Loucy (cell line): ENCODE results near the gene ZBTB21.

Experiments used
- H2AFZ ChIP-seq: fragments of 200-600 bp; sonication (generic); 2 replicates; pipeline ENCODE4 v1.6.0; 2016; ENCODE audit warnings: antibody characterized with exemption, mild to moderate bottlenecking, low read length, moderate library complexity
- H3F3A ChIP-seq: fragments of 200-600 bp; 2 replicates; pipeline ENCODE4 v1.6.0; 2016; ENCODE audit warnings: antibody characterized with exemption, low read depth, mild to moderate bottlenecking
- H3K27me3 ChIP-seq: fragments of 200-600 bp; sonication (generic); 2 replicates; pipeline ENCODE4 v1.6.1; 2014; ENCODE audit warnings: low read length, mild to moderate bottlenecking; ENCODE audit not compliant: insufficient read depth, poor library complexity, severe bottlenecking
- H3K36me3 ChIP-seq: fragments of 200-600 bp; sonication (generic); 2 replicates; pipeline ENCODE4 v1.6.1; 2016; ENCODE audit warnings: low read length; ENCODE audit not compliant: insufficient read depth
- H3K4me1 ChIP-seq: fragments of 200-600 bp; sonication (generic); 2 replicates; pipeline ENCODE4 v1.5.1; 2014; ENCODE audit warnings: low read length, mild to moderate bottlenecking; ENCODE audit not compliant: insufficient read depth, poor library complexity, severe bottlenecking
- H3K4me2 ChIP-seq: fragments of 200-600 bp; sonication (generic); 2 replicates; pipeline ENCODE4 v1.6.0; 2014; ENCODE audit warnings: antibody characterized with exemption, low read length, low read depth, mild to moderate bottlenecking; ENCODE audit not compliant: poor library complexity, severe bottlenecking
- H3K4me3 ChIP-seq: fragments of 200-600 bp; sonication (generic); 2 replicates; pipeline ENCODE4 v1.5.1; 2014; ENCODE audit warnings: low read length, mild to moderate bottlenecking, mixed read lengths; ENCODE audit not compliant: poor library complexity, severe bottlenecking
- H3K79me2 ChIP-seq: fragments of 200-600 bp; sonication (generic); 2 replicates; pipeline ENCODE4 v1.6.1; 2014; ENCODE audit warnings: low read length; ENCODE audit not compliant: insufficient read depth
- H3K9ac ChIP-seq: fragments of 200-600 bp; sonication (generic); 2 replicates; pipeline ENCODE4 v1.6.0; 2014; ENCODE audit warnings: mild to moderate bottlenecking, low read depth, low read length, moderate library complexity; ENCODE audit not compliant: poor library complexity, severe bottlenecking
- H3K9me2 ChIP-seq: fragments of 200-600 bp; sonication (generic); replicated peaks from 2 replicates; pipeline ENCODE4 v1.6.1; 2016; ENCODE audit warnings: low read depth, low read length, mixed read lengths
- H3K9me3 ChIP-seq: fragments of 200-600 bp; sonication (generic); 2 replicates; pipeline ENCODE4 v1.6.1; 2014; ENCODE audit warnings: mild to moderate bottlenecking, antibody characterized with exemption, low read length, low read depth; ENCODE audit not compliant: insufficient read depth
- H4K20me1 ChIP-seq: fragments of 200-600 bp; sonication (generic); 2 replicates; pipeline ENCODE4 v1.6.0; 2014; ENCODE audit warnings: antibody characterized with exemption, low read length, mild to moderate bottlenecking; ENCODE audit not compliant: insufficient read depth, poor library complexity, severe bottlenecking
- EZH2phosphoT487 ChIP-seq: fragments of 200-600 bp; IDR thresholded peaks from 2 replicates; pipeline ENCODE4 v1.6.1; 2018; ENCODE audit warnings: antibody characterized with exemption, mild to moderate bottlenecking, moderate library complexity, borderline replicate concordance
- TF ChIP-seq, protein P1 (sequence below): fragments of 200-600 bp; sonication (generic); conservative IDR thresholded peaks from 2 replicates; pipeline ENCODE4 v1.5.1; 2014; ENCODE audit warnings: mild to moderate bottlenecking, antibody characterized with exemption, low read length

The ZBTB21 gene

DNA sequence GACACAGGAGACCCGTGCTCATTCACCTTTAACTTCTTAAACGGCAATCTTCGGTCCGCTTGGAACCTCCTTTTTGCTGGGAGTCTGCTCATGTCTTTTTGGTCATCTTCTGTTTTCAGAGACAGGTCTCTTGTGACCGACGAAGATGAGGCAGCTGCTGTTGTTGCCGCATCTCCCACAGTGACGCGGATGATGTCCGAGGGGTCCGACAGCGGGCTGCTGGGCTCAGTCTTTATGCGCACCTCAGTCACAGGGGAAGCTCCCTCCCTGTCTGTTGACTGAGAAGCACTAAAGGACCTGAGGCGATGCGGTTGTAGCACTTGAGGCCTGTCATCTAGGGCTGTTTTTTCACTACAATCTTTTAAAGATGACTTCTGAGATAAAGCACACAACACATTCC lies 17.6 kb downstream of the ZBTB21 start:
- no peaks in the 10 kb centered on the region for H3K27me3 ChIP-seq
- H3K9me2 ChIP-seq, result no peaks in the 10 kb centered on the region
- H3K4me3 ChIP-seq, result no peak overlapping the region
- H3K36me3 ChIP-seq, result peaks cover 65% of the 10 kb centered on the region; the same call in 1 of the 2 replicates
- no peak overlapping the region for H3K9ac ChIP-seq
- no peaks in the 10 kb centered on the region for H3F3A ChIP-seq
- TF ChIP-seq EZH2phosphoT487, result no peak
- TF ChIP-seq, protein P1, sequence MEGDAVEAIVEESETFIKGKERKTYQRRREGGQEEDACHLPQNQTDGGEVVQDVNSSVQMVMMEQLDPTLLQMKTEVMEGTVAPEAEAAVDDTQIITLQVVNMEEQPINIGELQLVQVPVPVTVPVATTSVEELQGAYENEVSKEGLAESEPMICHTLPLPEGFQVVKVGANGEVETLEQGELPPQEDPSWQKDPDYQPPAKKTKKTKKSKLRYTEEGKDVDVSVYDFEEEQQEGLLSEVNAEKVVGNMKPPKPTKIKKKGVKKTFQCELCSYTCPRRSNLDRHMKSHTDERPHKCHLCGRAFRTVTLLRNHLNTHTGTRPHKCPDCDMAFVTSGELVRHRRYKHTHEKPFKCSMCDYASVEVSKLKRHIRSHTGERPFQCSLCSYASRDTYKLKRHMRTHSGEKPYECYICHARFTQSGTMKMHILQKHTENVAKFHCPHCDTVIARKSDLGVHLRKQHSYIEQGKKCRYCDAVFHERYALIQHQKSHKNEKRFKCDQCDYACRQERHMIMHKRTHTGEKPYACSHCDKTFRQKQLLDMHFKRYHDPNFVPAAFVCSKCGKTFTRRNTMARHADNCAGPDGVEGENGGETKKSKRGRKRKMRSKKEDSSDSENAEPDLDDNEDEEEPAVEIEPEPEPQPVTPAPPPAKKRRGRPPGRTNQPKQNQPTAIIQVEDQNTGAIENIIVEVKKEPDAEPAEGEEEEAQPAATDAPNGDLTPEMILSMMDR, result no peak
- H2AFZ ChIP-seq, result no peak overlapping the region
- H3K79me2 ChIP-seq, result peaks cover 6% of the 10 kb centered on the region; the same call in 1 of the 2 replicates
- H3K9me3 ChIP-seq, result peaks cover 7% of the 10 kb centered on the region; the same call in 1 of the 2 replicates
- no peaks in the 10 kb centered on the region for H3K4me1 ChIP-seq
- no peak overlapping the region for H3K4me2 ChIP-seq
- H4K20me1 ChIP-seq, result no peaks in the 10 kb centered on the region

DNA sequence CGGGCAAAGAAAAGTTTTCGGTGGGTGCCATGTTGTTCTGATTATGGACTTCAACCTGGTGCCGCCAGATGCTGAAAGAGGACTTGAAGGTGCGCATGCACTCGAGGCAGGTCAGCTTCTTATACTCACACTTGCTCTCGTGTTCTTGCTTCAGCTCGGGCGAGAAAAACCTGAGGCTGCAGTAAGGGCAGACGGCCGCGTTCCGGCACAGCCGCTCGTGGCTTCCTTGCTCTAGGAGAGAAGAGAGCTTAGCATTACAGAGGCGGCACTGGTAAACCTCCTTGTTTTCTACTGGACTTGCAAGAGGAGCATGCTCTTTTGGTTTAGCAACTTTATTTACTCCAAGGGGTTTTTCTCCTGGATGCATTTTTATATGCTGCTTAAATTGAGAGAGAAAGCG lies 18.5 kb downstream of the ZBTB21 start:
- no peak for TF ChIP-seq EZH2phosphoT487
- TF ChIP-seq, protein P1, result no peak
- H3K4me3 ChIP-seq, result no peak overlapping the region
- no peaks in the 10 kb centered on the region for H3K9me2 ChIP-seq
- H4K20me1 ChIP-seq, result no peaks in the 10 kb centered on the region
- H3K36me3 ChIP-seq, result peaks cover 58% of the 10 kb centered on the region; the same call in 1 of the 2 replicates
- H3K4me1 ChIP-seq, result no peaks in the 10 kb centered on the region
- no peak overlapping the region for H3K4me2 ChIP-seq
- no peak overlapping the region for H3K9ac ChIP-seq
- H3F3A ChIP-seq, result no peaks in the 10 kb centered on the region
- no peak overlapping the region for H2AFZ ChIP-seq
- H3K27me3 ChIP-seq, result no peaks in the 10 kb centered on the region
- H3K9me3 ChIP-seq, result peaks cover 7% of the 10 kb centered on the region; the same call in 1 of the 2 replicates
- peaks cover under 1% of the 10 kb centered on the region; the same call in 1 of the 2 replicates for H3K79me2 ChIP-seq

- no peak overlapping the region for H2AFZ ChIP-seq
- TF ChIP-seq EZH2phosphoT487, result no peak
- TF ChIP-seq, protein P1, result no peak
- no peaks in the 10 kb centered on the region for H3K27me3 ChIP-seq
- no peaks in the 10 kb centered on the region for H3K9me2 ChIP-seq
- no peak overlapping the region for H3K4me3 ChIP-seq
- no peaks in the 10 kb centered on the region for H3K79me2 ChIP-seq
- H3K4me2 ChIP-seq, result no peak overlapping the region
- H3K36me3 ChIP-seq, result peaks cover 39% of the 10 kb centered on the region; the same call in 1 of the 2 replicates
- H3K9me3 ChIP-seq, result no peaks in the 10 kb centered on the region
- H4K20me1 ChIP-seq, result no peaks in the 10 kb centered on the region
- no peak overlapping the region for H3K9ac ChIP-seq
- H3F3A ChIP-seq, result no peaks in the 10 kb centered on the region
- peaks cover 7% of the 10 kb centered on the region for H3K4me1 ChIP-seq
These were observed 20.5 kb downstream of the ZBTB21 start for GRCh38 chr21:41989698-41990097.
